Liver (tissue), 9 donors: Measurements from ENCODE around the gene ADAMTS2. TPM values are rescaled to one million over a fixed set of nuclear protein-coding genes. Genes with fewer than 3 reads are reported as not detected.

Experiments
- DNase-seq: peaks from one replicate; pipeline ENCODE4 v3.0.0-alpha.2; 2017; ENCODE audit warnings: low spot score
- H3K27ac ChIP-seq, 2 donors: one replicate each; pipeline ENCODE4 v1.7.0; 2013; ENCODE audit warnings: inconsistent platforms in 2 of 2, low read length in 2 of 2, control low read depth in 1 of 2, low read depth in 1 of 2, mild to moderate bottlenecking in 1 of 2
- H3K27me3 ChIP-seq, 4 donors: one replicate each; pipeline versions ENCODE4 v1.6.1 to v1.7.0; 2013; ENCODE audit warnings: low read length in 3 of 4, inconsistent platforms in 1 of 4, mild to moderate bottlenecking in 1 of 4, moderate library complexity in 1 of 4; ENCODE audit not compliant: control insufficient read depth in 4 of 4, insufficient read depth in 4 of 4
- H3K36me3 ChIP-seq, 4 donors: one replicate each; pipeline versions ENCODE4 v1.6.1 to v1.7.0; 2013; ENCODE audit warnings: low read length in 3 of 4, mild to moderate bottlenecking in 3 of 4, low read depth in 1 of 4, moderate library complexity in 1 of 4; ENCODE audit not compliant: control insufficient read depth in 4 of 4, insufficient read depth in 3 of 4
- H3K4me1 ChIP-seq, 4 donors: one replicate each; pipeline versions ENCODE4 v1.6.1 to v1.7.0; 2013; ENCODE audit warnings: low read length in 3 of 4, mild to moderate bottlenecking in 3 of 4, moderate library complexity in 1 of 4; ENCODE audit not compliant: control insufficient read depth in 4 of 4, insufficient read depth in 4 of 4
- H3K4me3 ChIP-seq, 3 donors: one replicate each; pipeline versions ENCODE4 v1.6.1 to v1.7.0; 2013; ENCODE audit warnings: low read length in 3 of 3, control low read depth in 1 of 3, low read depth in 1 of 3, mild to moderate bottlenecking in 1 of 3
- H3K9ac ChIP-seq, 2 donors: one replicate each; pipeline ENCODE4 v1.7.0; 2013; ENCODE audit warnings: low read length in 2 of 2, mild to moderate bottlenecking in 2 of 2, moderate library complexity in 2 of 2, control low read depth in 1 of 2, low read depth in 1 of 2
- H3K9me3 ChIP-seq, 4 donors: one replicate each; pipeline versions ENCODE4 v1.6.1 to v1.7.0; 2013; ENCODE audit warnings: low read length in 3 of 4; ENCODE audit not compliant: control insufficient read depth in 4 of 4
- ATF3 ChIP-seq: IDR thresholded peaks from 2 replicates; pipeline ENCODE4 v1.6.1; 2016; ENCODE audit warnings: antibody characterized with exemption
- CTCF ChIP-seq: fragments of 150-350 bp; IDR thresholded peaks from 2 replicates; pipeline ENCODE4 v1.5.1; 2017; ENCODE audit warnings: improper control_type of control experiment, low read depth, low read length; ENCODE audit not compliant: missing input control
- EGR1 ChIP-seq, 2 donors: IDR thresholded peaks; 2 replicates each; pipeline ENCODE4 v1.6.1; 2016 to 2018; ENCODE audit warnings: antibody characterized with exemption in 2 of 2, low read depth in 2 of 2
- FOXA1 ChIP-seq: IDR thresholded peaks from 2 replicates; pipeline ENCODE4 v1.6.1; 2016; ENCODE audit warnings: antibody characterized with exemption
- FOXA2 ChIP-seq: IDR thresholded peaks from 2 replicates; pipeline ENCODE4 v1.6.1; 2016; ENCODE audit warnings: antibody characterized with exemption
- GABPA ChIP-seq, 2 donors: IDR thresholded peaks in 1 of 2; conservative IDR thresholded peaks in 1 of 2; 2 replicates each; pipeline ENCODE4 v1.6.1; 2016; ENCODE audit warnings: antibody characterized with exemption in 2 of 2, mild to moderate bottlenecking in 1 of 2, moderate library complexity in 1 of 2
- HNF4A ChIP-seq, 2 donors: conservative IDR thresholded peaks; 2 replicates each; pipeline ENCODE4 v1.6.1; 2016; ENCODE audit warnings: antibody characterized with exemption in 2 of 2, mild to moderate bottlenecking in 2 of 2
- HNF4G ChIP-seq: IDR thresholded peaks from 2 replicates; pipeline ENCODE4 v1.6.1; 2016; ENCODE audit warnings: antibody characterized with exemption
- JUND ChIP-seq, 2 donors: IDR thresholded peaks; 2 replicates each; pipeline ENCODE4 v1.6.1; 2016; ENCODE audit warnings: antibody characterized with exemption in 2 of 2
- MAX ChIP-seq: IDR thresholded peaks from 2 replicates; pipeline ENCODE4 v1.6.1; 2016; ENCODE audit warnings: antibody characterized with exemption
- NR2F2 ChIP-seq: IDR thresholded peaks from 2 replicates; pipeline ENCODE4 v1.6.1; 2016; ENCODE audit warnings: antibody characterized with exemption
- RAD21 ChIP-seq, 2 donors: IDR thresholded peaks; 2 replicates each; pipeline ENCODE4 v1.6.1; 2016; ENCODE audit warnings: antibody characterized with exemption in 2 of 2, mild to moderate bottlenecking in 2 of 2
- REST ChIP-seq: IDR thresholded peaks from 2 replicates; pipeline ENCODE4 v1.6.1; 2016; ENCODE audit warnings: antibody characterized with exemption, mild to moderate bottlenecking
- RXRA ChIP-seq, 2 donors: IDR thresholded peaks; 2 replicates each; pipeline ENCODE4 v1.6.1; 2017 to 2018; ENCODE audit warnings: antibody characterized with exemption in 2 of 2, mild to moderate bottlenecking in 1 of 2
- SP1 ChIP-seq: IDR thresholded peaks from 2 replicates; pipeline ENCODE4 v1.6.1; 2018; ENCODE audit warnings: antibody characterized with exemption, mild to moderate bottlenecking
- TAF1 ChIP-seq: conservative IDR thresholded peaks from 2 replicates; pipeline ENCODE4 v1.6.1; 2016; ENCODE audit warnings: antibody characterized with exemption, mild to moderate bottlenecking
- YY1 ChIP-seq: IDR thresholded peaks from 2 replicates; pipeline ENCODE4 v1.6.1; 2016; ENCODE audit warnings: antibody characterized with exemption, mild to moderate bottlenecking
- ZBTB33 ChIP-seq: IDR thresholded peaks from 2 replicates; pipeline ENCODE4 v1.6.1; 2016; ENCODE audit warnings: antibody characterized with exemption
- WGBS: extraction: QIAGEN DNeasy Blood & Tissue Kit; methylation state at CpG from one replicate; pipeline ENCODE4 v1.1.7; 2013; 5-methylcytosine and 5-hydroxymethylcytosine counted together
- polyA plus RNA-seq, 2 donors: library from polyadenylated mRNA; stranded (reverse) in 1 of 2; unstranded in 1 of 2; fragments of 200-250 nt in 1 of 2; fragments of >200 nt in 1 of 2; fragmentation: Nextera tagmentation in 1 of 2; extraction: Ambion mirVana in 1 of 2; gene quantifications; one replicate each; pipeline versions ENCODE4 v1.2.1 to v1.2.3, GENCODE V29; 2013 to 2015
- total RNA-seq, 2 donors: library from RNA; depleted of rRNA; stranded (reverse); fragments of >200 nt; gene quantifications; one replicate each; pipeline ENCODE4 v1.2.3, GENCODE V29; 2014
- donor health status: healthy.
- donor health status: healthy.
- donor health status: healthy.
- donor health status: healthy.
- donor health status: healthy.

The ADAMTS2 gene
- total and polyA plus RNA-seq, 4 donors, result 2.7 to 24.3 (median 12.0) TPM

- Histone ChIP-seq H3K27ac (no peak overlapping the region), H3K36me3 (no peaks in the 10 kb centered on the region), H3K9me3 (peaks cover 0 to 6% (median 3%) of the 10 kb centered on the region in 4 donors), H3K9ac (no peak overlapping the region), H3K4me3 (no peak overlapping the region), H3K27me3 (no peaks in the 10 kb centered on the region), H3K4me1 (peaks cover 0 to 3% (median 0%) of the 10 kb centered on the region in 4 donors)
- WGBS, result 83% methylated on average over 20 of the region's 20 CpGs
- no peak for DNase-seq
- TF ChIP-seq EGR1 (IDR thresholded peaks at IDR 0.05; ENCODE audit: low read depth in 2 of 2) (no peak), MAX (no peak), HNF4A (conservative IDR thresholded peaks at IDR 0.05) (no peak), ZBTB33 (no peak), REST (no peak), NR2F2 (no peak), SP1 (no peak), ATF3 (no peak), FOXA1 (no peak), HNF4G (no peak), TAF1 (no peak), RXRA (IDR thresholded peaks at IDR 0.05) (no peak), GABPA (IDR thresholded peaks at IDR 0.05 in 1 of 2, conservative IDR thresholded peaks at IDR 0.05 in 1 of 2) (no peak), YY1 (no peak), JUND (IDR thresholded peaks at IDR 0.05) (no peak), RAD21 (IDR thresholded peaks at IDR 0.05) (no peak), FOXA2 (no peak), CTCF (no peak)
These were observed 116.7 kb downstream of the ADAMTS2 start for GRCh38 chr5:179228341-179229121.
